GM12875 (cell line): Measurements from ENCODE around the gene MYOZ2.

Experiments used
- H3K4me3 ChIP-seq: one replicate; pipeline ENCODE4 v1.5.1; 2011; ENCODE audit warnings: low read depth, low read length, control low read depth
- TF ChIP-seq, protein P1 (sequence below): IDR thresholded peaks from 2 replicates; pipeline ENCODE4 v1.5.1; 2011; ENCODE audit warnings: low read depth, mild to moderate bottlenecking, control low read depth, inconsistent platforms, low read length, moderate library complexity, borderline replicate concordance; ENCODE audit not compliant: insufficient read depth

MYOZ2 gene

DNA sequence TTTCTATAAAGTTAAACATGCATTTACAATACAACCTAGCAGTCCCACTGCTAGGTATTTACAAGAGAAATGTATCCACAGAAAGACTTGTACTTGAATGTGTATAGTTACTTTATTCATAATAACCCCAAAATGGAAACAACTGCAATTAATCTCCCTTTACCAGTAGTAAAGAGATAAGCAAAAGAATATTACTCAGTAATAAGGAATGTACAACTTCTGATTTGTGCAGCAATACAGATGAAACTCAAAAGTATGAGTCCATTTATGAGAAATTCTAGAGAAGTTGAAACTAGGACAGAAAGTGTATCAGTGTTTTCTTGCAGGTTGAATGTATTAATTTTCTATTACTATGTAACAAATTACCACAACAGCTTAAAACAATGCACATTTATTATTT lies 92.1 kb downstream of the MYOZ2 start:
- TF ChIP-seq, protein P1, sequence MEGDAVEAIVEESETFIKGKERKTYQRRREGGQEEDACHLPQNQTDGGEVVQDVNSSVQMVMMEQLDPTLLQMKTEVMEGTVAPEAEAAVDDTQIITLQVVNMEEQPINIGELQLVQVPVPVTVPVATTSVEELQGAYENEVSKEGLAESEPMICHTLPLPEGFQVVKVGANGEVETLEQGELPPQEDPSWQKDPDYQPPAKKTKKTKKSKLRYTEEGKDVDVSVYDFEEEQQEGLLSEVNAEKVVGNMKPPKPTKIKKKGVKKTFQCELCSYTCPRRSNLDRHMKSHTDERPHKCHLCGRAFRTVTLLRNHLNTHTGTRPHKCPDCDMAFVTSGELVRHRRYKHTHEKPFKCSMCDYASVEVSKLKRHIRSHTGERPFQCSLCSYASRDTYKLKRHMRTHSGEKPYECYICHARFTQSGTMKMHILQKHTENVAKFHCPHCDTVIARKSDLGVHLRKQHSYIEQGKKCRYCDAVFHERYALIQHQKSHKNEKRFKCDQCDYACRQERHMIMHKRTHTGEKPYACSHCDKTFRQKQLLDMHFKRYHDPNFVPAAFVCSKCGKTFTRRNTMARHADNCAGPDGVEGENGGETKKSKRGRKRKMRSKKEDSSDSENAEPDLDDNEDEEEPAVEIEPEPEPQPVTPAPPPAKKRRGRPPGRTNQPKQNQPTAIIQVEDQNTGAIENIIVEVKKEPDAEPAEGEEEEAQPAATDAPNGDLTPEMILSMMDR = no peak
- H3K4me3 ChIP-seq = no peak overlapping the region

DNA sequence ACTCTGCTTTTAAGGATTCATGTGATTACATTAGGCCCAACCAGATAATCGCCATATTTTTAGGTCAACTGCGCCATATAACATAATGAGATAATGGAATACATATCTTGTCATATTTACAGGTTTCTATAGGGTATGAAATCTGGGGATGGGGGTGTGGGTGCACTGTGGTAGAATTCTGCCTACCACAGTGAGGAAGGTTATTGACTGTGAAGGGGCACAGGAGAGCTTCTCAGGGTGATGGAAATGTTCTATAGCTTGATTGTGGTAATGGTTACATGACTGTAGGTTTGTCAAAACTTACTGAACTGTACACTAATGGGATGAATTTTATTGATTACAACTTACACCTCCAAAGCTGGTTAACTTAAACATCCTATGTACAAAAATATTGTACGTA lies 92.8 kb downstream of the MYOZ2 start:
- no peak overlapping the region for H3K4me3 ChIP-seq
- TF ChIP-seq, protein P1 = no peak

DNA sequence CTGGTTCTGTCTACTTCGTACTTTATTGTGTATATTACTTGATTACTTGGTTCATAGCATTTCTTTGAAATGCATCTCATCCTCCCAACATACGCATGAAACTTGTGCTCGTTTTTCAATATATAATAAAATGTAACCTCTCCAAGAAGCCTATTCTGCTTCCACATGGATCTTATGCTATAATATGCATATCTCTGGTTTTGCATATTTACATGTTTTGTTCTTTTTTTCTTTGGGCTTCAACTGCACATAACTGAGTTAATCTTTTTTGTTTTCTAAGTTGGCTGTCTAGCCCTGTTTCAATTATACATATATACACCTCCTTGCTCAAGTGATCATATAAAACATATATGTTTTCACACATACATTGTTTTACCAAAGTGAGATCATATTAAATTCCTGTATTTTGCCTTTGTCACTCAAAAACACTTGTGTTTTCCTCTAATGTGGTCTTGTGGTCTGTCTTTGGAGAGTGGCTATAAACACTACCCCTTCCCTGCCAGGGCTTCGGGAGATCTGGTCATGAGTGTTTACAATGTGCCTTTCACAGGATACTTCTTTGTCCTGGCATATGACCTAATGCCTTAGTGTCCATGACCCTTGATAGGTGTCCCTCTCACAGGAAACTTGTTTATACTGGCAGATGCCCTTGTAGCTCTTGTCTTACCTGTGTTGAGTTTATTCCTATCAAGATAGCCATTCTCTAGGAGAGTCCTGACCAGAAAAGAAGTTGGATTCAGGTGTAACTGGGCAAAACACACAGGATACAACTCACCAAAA lies 94.5 kb downstream of the MYOZ2 start:
- no peak overlapping the region for H3K4me3 ChIP-seq
- TF ChIP-seq, protein P1 = no peak

DNA sequence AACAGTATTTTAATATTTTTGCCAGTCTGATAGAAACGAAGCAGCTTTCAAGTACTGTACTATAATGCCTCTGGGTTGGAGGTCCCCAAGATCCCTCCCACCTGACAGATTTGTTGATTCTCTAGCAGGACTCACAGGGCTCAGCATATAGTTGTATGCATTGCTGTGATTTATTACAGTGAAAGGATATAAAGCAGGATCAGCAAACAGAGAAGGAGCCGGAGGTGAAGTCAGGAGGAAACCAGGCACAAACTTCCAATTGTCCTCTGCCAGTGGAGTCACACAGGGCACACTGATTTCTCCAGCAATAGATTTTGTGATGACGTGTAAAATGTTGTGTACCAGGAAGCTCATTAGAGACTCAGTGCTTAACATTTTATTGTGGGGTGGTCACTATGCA lies 95.9 kb downstream of the MYOZ2 start:
- no peak overlapping the region for H3K4me3 ChIP-seq

DNA sequence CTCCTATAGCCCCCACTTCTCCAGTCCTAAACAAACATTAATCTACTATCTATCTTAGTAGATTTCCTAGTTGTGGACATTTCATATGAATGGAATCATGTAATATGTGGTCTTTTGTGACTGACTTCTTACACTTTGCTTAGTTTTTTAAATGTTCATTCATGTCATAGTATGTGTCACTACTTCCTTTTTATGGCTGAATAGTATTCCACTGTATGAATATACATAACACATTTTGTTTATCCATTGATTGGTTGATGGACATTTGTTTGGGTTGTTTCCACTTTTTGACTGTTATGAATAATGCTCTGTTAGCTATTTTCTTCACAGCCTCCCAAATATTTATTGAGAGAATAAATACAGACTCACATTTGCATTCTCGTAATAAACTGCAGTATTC lies 96.7 kb downstream of the MYOZ2 start:
- TF ChIP-seq, protein P1 = no peak
- H3K4me3 ChIP-seq = no peak overlapping the region

More for the DNA sequence above, 95.9 kb downstream of the MYOZ2 start:
- TF ChIP-seq, protein P1 = no peak

DNA sequence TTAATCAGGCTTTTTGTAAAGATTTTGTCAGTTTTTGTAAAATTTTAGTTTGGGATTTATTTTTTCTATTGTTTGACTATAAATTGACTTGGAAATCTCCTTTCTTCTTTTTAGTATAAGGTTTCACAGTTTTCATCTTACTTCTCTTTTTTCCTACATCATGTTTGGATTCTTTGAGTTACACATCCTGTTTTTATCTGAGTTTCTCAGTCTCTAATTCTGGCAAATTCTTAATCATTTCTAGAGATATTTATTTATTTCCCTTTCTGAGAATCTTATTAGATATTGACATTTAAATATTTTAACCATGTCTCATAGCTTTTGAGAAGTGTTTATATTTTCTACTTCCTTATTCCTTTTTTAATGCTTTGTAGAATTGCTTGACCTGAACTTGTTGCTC lies 97.6 kb downstream of the MYOZ2 start:
- no peak overlapping the region for H3K4me3 ChIP-seq
- TF ChIP-seq, protein P1 = no peak

DNA sequence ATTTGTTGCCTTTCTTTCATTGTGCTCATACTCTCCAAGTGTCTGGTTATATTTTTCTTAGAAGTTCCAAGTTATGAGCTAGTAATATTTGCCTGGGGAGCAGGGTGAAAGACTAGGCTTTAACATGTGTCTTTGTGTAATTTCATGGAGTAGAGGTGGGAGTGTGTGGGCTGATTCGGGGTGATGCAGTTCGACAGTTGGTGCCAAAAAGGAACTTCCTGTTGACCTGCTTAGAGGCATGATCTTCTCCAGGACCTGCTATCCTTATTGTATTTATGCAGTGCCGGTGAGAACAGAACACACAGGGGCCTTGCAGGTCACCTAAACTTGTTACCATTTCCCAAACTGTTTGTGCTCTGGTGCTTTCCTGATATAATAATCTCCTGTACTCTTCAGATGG lies 98.1 kb downstream of the MYOZ2 start:
- no peak overlapping the region for H3K4me3 ChIP-seq
- TF ChIP-seq, protein P1 = no peak
